Activated CD8-positive, alpha-beta memory T cell treated with anti-CD3 and anti-CD28 coated beads, Interleukin-2, amount 50 U/mL, for 4 hours (primary cell): Measurements from ENCODE around the gene TCF7L1.

ENCODE experiments used
- DNase-seq: peaks from one replicate; pipeline ENCODE4 v3.0.0-alpha.2; 2020

Gene TCF7L1

GRCh38 chr2:85165088-85165690 is 32.0 kb downstream of the TCF7L1 start:
- DNase-seq, result no peak

- DNase-seq, result no peak
These were observed 32.8 kb downstream of the TCF7L1 start for GRCh38 chr2:85166021-85166420.

GRCh38 chr2:85167479-85167878 is 34.3 kb downstream of the TCF7L1 start:
- no peak for DNase-seq

GRCh38 chr2:85168942-85169341 is 35.8 kb downstream of the TCF7L1 start:
- DNase-seq, result no peak

- DNase-seq, result no peak
These were observed 36.4 kb downstream of the TCF7L1 start for GRCh38 chr2:85169581-85169980.

- no peak for DNase-seq
These were observed 37.8 kb downstream of the TCF7L1 start for GRCh38 chr2:85170938-85171475.

GRCh38 chr2:85171916-85172315 is 38.7 kb downstream of the TCF7L1 start:
- DNase-seq, result no peak

GRCh38 chr2:85173909-85174308 is 40.7 kb downstream of the TCF7L1 start:
- DNase-seq, result no peak

- no peak for DNase-seq
These were observed 41.8 kb downstream of the TCF7L1 start for GRCh38 chr2:85174943-85175342.

- DNase-seq, result no peak
These were observed 42.4 kb downstream of the TCF7L1 start for GRCh38 chr2:85175369-85176299.

GRCh38 chr2:85177031-85177824 is 44.0 kb downstream of the TCF7L1 start:
- no peak for DNase-seq

- no peak for DNase-seq
These were observed 45.0 kb downstream of the TCF7L1 start for GRCh38 chr2:85178154-85178553.

- no peak for DNase-seq
These were observed 45.8 kb downstream of the TCF7L1 start for GRCh38 chr2:85178980-85179411.

GRCh38 chr2:85179541-85179940 is 46.3 kb downstream of the TCF7L1 start:
- DNase-seq, result no peak

GRCh38 chr2:85180322-85181133 is 47.3 kb downstream of the TCF7L1 start:
- DNase-seq, result no peak

GRCh38 chr2:85181134-85181631 is 48.0 kb downstream of the TCF7L1 start:
- no peak for DNase-seq

- no peak for DNase-seq
These were observed 48.8 kb downstream of the TCF7L1 start for GRCh38 chr2:85181844-85182456.

- DNase-seq, result no peak
These were observed 49.9 kb downstream of the TCF7L1 start for GRCh38 chr2:85183076-85183475.

GRCh38 chr2:85183479-85183878 is 50.3 kb downstream of the TCF7L1 start:
- DNase-seq, result no peak

GRCh38 chr2:85184231-85184630 is 51.0 kb downstream of the TCF7L1 start:
- DNase-seq, result no peak

- no peak for DNase-seq
These were observed 51.8 kb downstream of the TCF7L1 start for GRCh38 chr2:85184990-85185389.
